Panc1 (cell line): ENCODE results near the gene XPNPEP3. TPM values are rescaled to one million over a fixed set of nuclear protein-coding genes. Genes with fewer than 3 reads are reported as not detected.

ENCODE experiments used
- ATAC-seq: fragments of 200-7000 bp; cut with Tn5 transposase; 2 replicates; pipeline ENCODE4 v1.9.1; 2020; ENCODE audit warnings: mild to moderate bottlenecking, moderate library complexity
- BruUV-seq: library from RNA; stranded (reverse); fragments of 400-500 nt; replicated peaks from 2 replicates; lab custom pipeline; 2021; lab: Mats Ljungman, UMichigan
- CTCF ChIA-PET: fragments of 300-600 bp; sonication (Branson Sonifier 250); formaldehyde crosslinking; loops from one replicate; lab custom pipeline; 2022; ENCODE audit warnings: antibody characterized with exemption; lab: Charles Lee
- POLR2A ChIA-PET: fragments of 300-600 bp; sonication (Branson Sonifier 250); formaldehyde crosslinking; loops from one replicate; lab custom pipeline; 2022; ENCODE audit warnings: antibody characterized with exemption; lab: Charles Lee
- DNase-seq: peaks from one replicate; pipeline ENCODE4 v3.0.0-alpha.2; 2010; ENCODE audit warnings: low read depth, low spot score
- H3K27ac ChIP-seq: 2 replicates; pipeline ENCODE4 v1.5.1; 2011; ENCODE audit warnings: mild to moderate bottlenecking, low read length, inconsistent platforms
- H3K27me3 ChIP-seq: fragments of 200-500 bp; sonication (Bioruptor generic); 2 replicates; pipeline ENCODE4 v1.6.0; 2014; ENCODE audit warnings: low read length, inconsistent platforms; ENCODE audit not compliant: control insufficient read depth, insufficient read depth
- H3K36me3 ChIP-seq: fragments of 200-500 bp; sonication (Bioruptor generic); 2 replicates; pipeline ENCODE4 v1.5.1; 2014; ENCODE audit warnings: inconsistent platforms, mild to moderate bottlenecking, low read length, moderate library complexity; ENCODE audit not compliant: control insufficient read depth, insufficient read depth
- H3K4me1 ChIP-seq: 2 replicates; pipeline ENCODE4 v1.5.1; 2011; ENCODE audit warnings: inconsistent platforms, mild to moderate bottlenecking, low read length, moderate library complexity; ENCODE audit not compliant: control insufficient read depth, insufficient read depth
- H3K4me3 ChIP-seq, 2 experiments: 2 replicates each; pipeline ENCODE4 v1.5.1; 2011 to 2012; ENCODE audit warnings: low read depth in 2 of 2, low read length in 2 of 2, mild to moderate bottlenecking in 2 of 2, inconsistent platforms in 1 of 2, moderate library complexity in 1 of 2
- H3K9me3 ChIP-seq: fragments of 200-500 bp; sonication (Bioruptor generic); 2 replicates; pipeline ENCODE4 v1.5.1; 2014; ENCODE audit warnings: low read depth, mild to moderate bottlenecking, inconsistent platforms, low read length, moderate library complexity; ENCODE audit not compliant: control insufficient read depth, insufficient read depth
- POLR2AphosphoS5 ChIP-seq: IDR thresholded peaks from 2 replicates; pipeline ENCODE4 v1.6.1; 2012; ENCODE audit warnings: mild to moderate bottlenecking, low read depth, low read length, moderate library complexity
- SIN3A ChIP-seq: IDR thresholded peaks from 2 replicates; pipeline ENCODE4 v1.6.1; 2012; ENCODE audit warnings: low read depth, mild to moderate bottlenecking, low read length, moderate library complexity, borderline replicate concordance; ENCODE audit not compliant: insufficient read depth
- TCF7L2 ChIP-seq: IDR thresholded peaks from 2 replicates; pipeline ENCODE4 v1.6.1; 2011; ENCODE audit warnings: mild to moderate bottlenecking, low read depth, low read length, inconsistent platforms
- in situ Hi-C: cut with HindIII; loops from 2 replicates; pipeline ENCODE4 v1.10.0; 2016; ENCODE audit warnings: low sequenced_read_pairs, low pct_unique_long_range_greater_than_20kb
- intact Hi-C: fragments of 100-400 bp; cut with micrococcal nuclease; formaldehyde crosslinking; loops from one replicate; pipeline ENCODE4 v1.10.0; 2022; ENCODE audit not compliant: unreplicated experiment
- total RNA-seq: library from RNA; stranded (reverse); gene quantifications from one replicate; pipeline ENCODE4 v1.2.1, GENCODE V29; 2021; ENCODE audit not compliant: unreplicated experiment
- TF ChIP-seq, protein P1 (sequence below), 2 experiments: IDR thresholded peaks; 2 replicates each; pipeline ENCODE4 v1.6.1; 2011 to 2012; ENCODE audit warnings: low read depth in 2 of 2, control low read depth in 1 of 2, low read length in 1 of 2, mild to moderate bottlenecking in 1 of 2, moderate library complexity in 1 of 2; ENCODE audit not compliant: insufficient read depth in 1 of 2
- TF ChIP-seq, protein P2 (sequence below): fragments of 450-650 bp; IDR thresholded peaks from 2 replicates; pipeline ENCODE4 v1.5.1; 2017; ENCODE audit warnings: mild to moderate bottlenecking

Gene XPNPEP3
- total RNA-seq, 1 experiment from 2014 or later = 21.0 TPM

DNA sequence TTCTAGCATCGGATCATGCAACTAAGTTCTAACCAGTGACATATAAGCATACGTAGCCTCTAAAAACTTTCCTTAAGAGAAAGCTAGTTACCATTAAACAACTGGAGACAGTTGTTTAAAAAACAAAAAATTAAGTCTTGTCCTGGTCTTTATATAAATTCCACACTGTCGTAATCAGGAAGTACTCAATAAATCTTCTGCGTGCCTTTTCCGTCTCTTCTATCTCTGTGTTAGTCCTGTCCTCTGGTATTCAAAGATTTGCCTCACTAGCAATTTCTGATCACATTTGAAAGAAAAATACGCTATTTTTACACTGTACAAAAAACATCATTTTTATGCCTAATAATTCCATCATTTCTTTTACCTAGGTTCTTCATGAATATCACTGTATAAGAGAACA lies 27.8 kb upstream of the XPNPEP3 start:
- peaks cover 43% of the 10 kb centered on the region for H3K36me3 ChIP-seq
- CTCF ChIA-PET = interaction anchor here (0.6 kb wide), 1 partner anchor 321 kb away, joined by 6 read pairs; no protein-coding TSS in a partner anchor
- TF ChIP-seq POLR2AphosphoS5 (no peak), SIN3A (no peak), TCF7L2 (no peak)
- TF ChIP-seq, protein P1, sequence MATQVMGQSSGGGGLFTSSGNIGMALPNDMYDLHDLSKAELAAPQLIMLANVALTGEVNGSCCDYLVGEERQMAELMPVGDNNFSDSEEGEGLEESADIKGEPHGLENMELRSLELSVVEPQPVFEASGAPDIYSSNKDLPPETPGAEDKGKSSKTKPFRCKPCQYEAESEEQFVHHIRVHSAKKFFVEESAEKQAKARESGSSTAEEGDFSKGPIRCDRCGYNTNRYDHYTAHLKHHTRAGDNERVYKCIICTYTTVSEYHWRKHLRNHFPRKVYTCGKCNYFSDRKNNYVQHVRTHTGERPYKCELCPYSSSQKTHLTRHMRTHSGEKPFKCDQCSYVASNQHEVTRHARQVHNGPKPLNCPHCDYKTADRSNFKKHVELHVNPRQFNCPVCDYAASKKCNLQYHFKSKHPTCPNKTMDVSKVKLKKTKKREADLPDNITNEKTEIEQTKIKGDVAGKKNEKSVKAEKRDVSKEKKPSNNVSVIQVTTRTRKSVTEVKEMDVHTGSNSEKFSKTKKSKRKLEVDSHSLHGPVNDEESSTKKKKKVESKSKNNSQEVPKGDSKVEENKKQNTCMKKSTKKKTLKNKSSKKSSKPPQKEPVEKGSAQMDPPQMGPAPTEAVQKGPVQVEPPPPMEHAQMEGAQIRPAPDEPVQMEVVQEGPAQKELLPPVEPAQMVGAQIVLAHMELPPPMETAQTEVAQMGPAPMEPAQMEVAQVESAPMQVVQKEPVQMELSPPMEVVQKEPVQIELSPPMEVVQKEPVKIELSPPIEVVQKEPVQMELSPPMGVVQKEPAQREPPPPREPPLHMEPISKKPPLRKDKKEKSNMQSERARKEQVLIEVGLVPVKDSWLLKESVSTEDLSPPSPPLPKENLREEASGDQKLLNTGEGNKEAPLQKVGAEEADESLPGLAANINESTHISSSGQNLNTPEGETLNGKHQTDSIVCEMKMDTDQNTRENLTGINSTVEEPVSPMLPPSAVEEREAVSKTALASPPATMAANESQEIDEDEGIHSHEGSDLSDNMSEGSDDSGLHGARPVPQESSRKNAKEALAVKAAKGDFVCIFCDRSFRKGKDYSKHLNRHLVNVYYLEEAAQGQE (IDR thresholded peaks at IDR 0.05; ENCODE audit: insufficient read depth in 1 of 2, low read depth in 2 of 2, low read length in 1 of 2) = no peak
- TF ChIP-seq, protein P2, sequence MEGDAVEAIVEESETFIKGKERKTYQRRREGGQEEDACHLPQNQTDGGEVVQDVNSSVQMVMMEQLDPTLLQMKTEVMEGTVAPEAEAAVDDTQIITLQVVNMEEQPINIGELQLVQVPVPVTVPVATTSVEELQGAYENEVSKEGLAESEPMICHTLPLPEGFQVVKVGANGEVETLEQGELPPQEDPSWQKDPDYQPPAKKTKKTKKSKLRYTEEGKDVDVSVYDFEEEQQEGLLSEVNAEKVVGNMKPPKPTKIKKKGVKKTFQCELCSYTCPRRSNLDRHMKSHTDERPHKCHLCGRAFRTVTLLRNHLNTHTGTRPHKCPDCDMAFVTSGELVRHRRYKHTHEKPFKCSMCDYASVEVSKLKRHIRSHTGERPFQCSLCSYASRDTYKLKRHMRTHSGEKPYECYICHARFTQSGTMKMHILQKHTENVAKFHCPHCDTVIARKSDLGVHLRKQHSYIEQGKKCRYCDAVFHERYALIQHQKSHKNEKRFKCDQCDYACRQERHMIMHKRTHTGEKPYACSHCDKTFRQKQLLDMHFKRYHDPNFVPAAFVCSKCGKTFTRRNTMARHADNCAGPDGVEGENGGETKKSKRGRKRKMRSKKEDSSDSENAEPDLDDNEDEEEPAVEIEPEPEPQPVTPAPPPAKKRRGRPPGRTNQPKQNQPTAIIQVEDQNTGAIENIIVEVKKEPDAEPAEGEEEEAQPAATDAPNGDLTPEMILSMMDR = no peak

DNA sequence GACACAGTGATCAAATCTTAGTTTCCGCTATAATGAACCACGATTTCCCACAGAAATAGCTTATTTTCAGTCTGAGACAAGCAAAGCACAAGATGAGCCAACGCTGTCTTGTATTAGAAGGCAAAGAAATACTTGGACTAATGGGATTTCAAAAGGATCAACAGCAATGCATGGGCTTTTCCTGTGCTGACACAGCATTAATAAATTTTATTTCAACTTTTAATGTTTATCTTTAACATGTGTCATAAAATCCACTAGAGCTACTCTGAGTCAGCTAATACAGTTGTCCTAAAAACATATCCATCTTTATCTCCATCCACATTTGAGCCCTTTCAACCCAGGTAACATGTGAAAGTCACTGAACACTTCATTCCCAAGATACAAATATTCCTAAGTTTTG lies 22.3 kb upstream of the XPNPEP3 start:
- TF ChIP-seq POLR2AphosphoS5 (no peak), SIN3A (no peak), TCF7L2 (no peak)
- TF ChIP-seq, protein P2 = no peak
- TF ChIP-seq, protein P1 (IDR thresholded peaks at IDR 0.05; ENCODE audit: insufficient read depth in 1 of 2, low read depth in 2 of 2, low read length in 1 of 2) = no peak
- BruUV-seq = no TSS peak
- ATAC-seq = no peak
- H3K9me3 ChIP-seq = no peaks in the 10 kb centered on the region
- no peaks in the 10 kb centered on the region for H3K4me1 ChIP-seq
- no peak overlapping the region for H3K27ac ChIP-seq
- ChIA-PET POLR2A (interaction anchor here (0.6 kb wide), 1 partner anchor 125 kb away, joined by 4 read pairs; no protein-coding TSS in a partner anchor), CTCF (no interaction called here)
- no peak overlapping the region for H3K4me3 ChIP-seq
- no peak for DNase-seq
- in situ Hi-C loops (no loop called here), intact Hi-C loops (no loop called here)
- no peaks in the 10 kb centered on the region for H3K27me3 ChIP-seq
- peaks cover 56% of the 10 kb centered on the region for H3K36me3 ChIP-seq

More for the DNA sequence above, 27.8 kb upstream of the XPNPEP3 start:
- Histone ChIP-seq H3K4me1 (peaks cover 6% of the 10 kb centered on the region), H3K27ac (no peak overlapping the region), H3K27me3 (no peaks in the 10 kb centered on the region), H3K4me3 (no peak overlapping the region), H3K9me3 (no peaks in the 10 kb centered on the region)
- DNase-seq (no peak), ATAC-seq (no peak)
- no TSS peak for BruUV-seq
- intact Hi-C loops = no loop called here
- POLR2A ChIA-PET = no interaction called here
- in situ Hi-C loops = no loop called here
